AG09319 (cell line): ENCODE results near the gene NDUFAF7.
"Not testable (repeated sequence)": the region's sequence is repeated elsewhere in the genome, so short reads cannot be mapped to it uniquely, and the experiment has no call there.

Experiments used
- DNase-seq: peaks from one replicate; pipeline ENCODE4 v3.0.0-alpha.2; 2010; ENCODE audit warnings: low read depth; ENCODE audit errors: extremely low read depth
- TF ChIP-seq, protein P1 (sequence below): IDR thresholded peaks from 2 replicates; pipeline ENCODE4 v1.5.1; 2011; ENCODE audit warnings: low read depth, mild to moderate bottlenecking, inconsistent platforms, low read length, moderate library complexity

The NDUFAF7 gene

GRCh38 chr2:37223131-37223530, 8.3 kb upstream of the NDUFAF7 start:
- DNase-seq, result no peak
- TF ChIP-seq, protein P1, sequence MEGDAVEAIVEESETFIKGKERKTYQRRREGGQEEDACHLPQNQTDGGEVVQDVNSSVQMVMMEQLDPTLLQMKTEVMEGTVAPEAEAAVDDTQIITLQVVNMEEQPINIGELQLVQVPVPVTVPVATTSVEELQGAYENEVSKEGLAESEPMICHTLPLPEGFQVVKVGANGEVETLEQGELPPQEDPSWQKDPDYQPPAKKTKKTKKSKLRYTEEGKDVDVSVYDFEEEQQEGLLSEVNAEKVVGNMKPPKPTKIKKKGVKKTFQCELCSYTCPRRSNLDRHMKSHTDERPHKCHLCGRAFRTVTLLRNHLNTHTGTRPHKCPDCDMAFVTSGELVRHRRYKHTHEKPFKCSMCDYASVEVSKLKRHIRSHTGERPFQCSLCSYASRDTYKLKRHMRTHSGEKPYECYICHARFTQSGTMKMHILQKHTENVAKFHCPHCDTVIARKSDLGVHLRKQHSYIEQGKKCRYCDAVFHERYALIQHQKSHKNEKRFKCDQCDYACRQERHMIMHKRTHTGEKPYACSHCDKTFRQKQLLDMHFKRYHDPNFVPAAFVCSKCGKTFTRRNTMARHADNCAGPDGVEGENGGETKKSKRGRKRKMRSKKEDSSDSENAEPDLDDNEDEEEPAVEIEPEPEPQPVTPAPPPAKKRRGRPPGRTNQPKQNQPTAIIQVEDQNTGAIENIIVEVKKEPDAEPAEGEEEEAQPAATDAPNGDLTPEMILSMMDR, result no peak

- TF ChIP-seq, protein P1, result no peak
Measured at GRCh38 chr2:37224063-37224462, 7.4 kb upstream of the NDUFAF7 start.

GRCh38 chr2:37225129-37225528, 6.3 kb upstream of the NDUFAF7 start:
- not testable (repeated sequence) for DNase-seq

More at GRCh38 chr2:37224063-37224462, 7.4 kb upstream of the NDUFAF7 start:
- no peak for DNase-seq

GRCh38 chr2:37226863-37227262, 4.6 kb upstream of the NDUFAF7 start:
- DNase-seq, result no peak
- TF ChIP-seq, protein P1, result no peak

- TF ChIP-seq, protein P1, result no peak
- DNase-seq, result no peak
Measured at GRCh38 chr2:37228788-37229187, 2.7 kb upstream of the NDUFAF7 start.

GRCh38 chr2:37230581-37230980, 877 bp upstream of the NDUFAF7 start:
- TF ChIP-seq, protein P1, result no peak

GRCh38 chr2:37232131-37232933, 874 bp downstream of the NDUFAF7 start:
- no peak for DNase-seq
- TF ChIP-seq, protein P1, result no peak

More at GRCh38 chr2:37230581-37230980, 877 bp upstream of the NDUFAF7 start:
- no peak for DNase-seq

DNA sequence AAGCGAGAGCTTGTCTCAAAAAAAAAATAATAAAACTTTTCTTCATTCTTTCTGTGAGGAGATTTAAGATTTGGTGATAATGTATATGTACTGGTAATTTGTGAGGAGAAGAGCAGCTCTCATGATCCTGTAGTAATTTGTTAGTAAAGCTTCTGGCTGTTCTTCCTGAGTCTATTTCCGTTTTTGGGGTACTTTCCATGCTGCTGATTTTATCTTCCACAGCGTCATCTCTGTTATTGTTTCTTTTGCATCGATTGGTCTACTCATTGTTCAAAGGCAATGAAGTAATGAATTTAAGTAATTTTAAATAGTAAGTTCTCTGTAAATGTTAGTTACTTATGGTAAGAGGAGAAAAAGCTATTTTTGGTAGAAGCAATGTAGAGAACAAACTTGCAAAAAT, 12.0 kb downstream of the NDUFAF7 start:
- TF ChIP-seq, protein P1, result no peak

More for the DNA sequence above, 12.0 kb downstream of the NDUFAF7 start:
- DNase-seq, result no peak
